Type B pancreatic cell (in vitro differentiated cells): ENCODE data around the gene PHLDA1. TPM values are rescaled to one million over a fixed set of nuclear protein-coding genes. Genes with fewer than 3 reads are reported as not detected.

ENCODE experiments used
- DNase-seq: peaks from one replicate; pipeline ENCODE4 v3.0.0; 2021; ENCODE audit warnings: mixed read lengths; ENCODE audit not compliant: unreplicated experiment; ENCODE audit errors: extremely low spot score
- H3K27ac Mint-ChIP-seq: 2 replicates; pipeline ENCODE4 v1.8.0; 2021; ENCODE audit warnings: mild to moderate bottlenecking, mixed read lengths
- H3K27me3 Mint-ChIP-seq: 2 replicates; pipeline ENCODE4 v1.8.0; 2021; ENCODE audit warnings: mixed read lengths
- H3K36me3 Mint-ChIP-seq: 2 replicates; pipeline ENCODE4 v1.8.0; 2021; ENCODE audit warnings: mixed read lengths
- H3K4me1 Mint-ChIP-seq: one replicate; pipeline ENCODE4 v1.8.0; 2021; ENCODE audit warnings: mixed read lengths; ENCODE audit not compliant: unreplicated experiment
- H3K4me3 Mint-ChIP-seq: 2 replicates; pipeline ENCODE4 v1.8.0; 2021; ENCODE audit warnings: mild to moderate bottlenecking, mixed read lengths
- H3K9me3 Mint-ChIP-seq: 2 replicates; pipeline ENCODE4 v1.8.0; 2021; ENCODE audit warnings: mixed read lengths
- total RNA-seq: library from RNA; stranded (reverse); gene quantifications from 2 replicates; pipeline ENCODE4 v1.2.1, GENCODE V29; 2021; ENCODE audit warnings: low replicate concordance
- TF ChIP-seq, protein P1 (sequence below): fragments of 200-600 bp; sonication (generic); conservative IDR thresholded peaks from 2 replicates; pipeline ENCODE4 v1.5.0; 2021; ENCODE audit warnings: antibody characterized with exemption, mild to moderate bottlenecking

PHLDA1 gene
- total RNA-seq, 1 donor from 2014 or later = 67.5 TPM

- Mint-ChIP-seq H3K4me1 (peaks cover 38% of the 10 kb centered on the region), H3K36me3 (peaks cover 57% of the 10 kb centered on the region), H3K9me3 (peaks cover 11% of the 10 kb centered on the region), H3K27me3 (no peaks in the 10 kb centered on the region), H3K4me3 (no peak overlapping the region), H3K27ac (no peak overlapping the region)
- TF ChIP-seq, protein P1, sequence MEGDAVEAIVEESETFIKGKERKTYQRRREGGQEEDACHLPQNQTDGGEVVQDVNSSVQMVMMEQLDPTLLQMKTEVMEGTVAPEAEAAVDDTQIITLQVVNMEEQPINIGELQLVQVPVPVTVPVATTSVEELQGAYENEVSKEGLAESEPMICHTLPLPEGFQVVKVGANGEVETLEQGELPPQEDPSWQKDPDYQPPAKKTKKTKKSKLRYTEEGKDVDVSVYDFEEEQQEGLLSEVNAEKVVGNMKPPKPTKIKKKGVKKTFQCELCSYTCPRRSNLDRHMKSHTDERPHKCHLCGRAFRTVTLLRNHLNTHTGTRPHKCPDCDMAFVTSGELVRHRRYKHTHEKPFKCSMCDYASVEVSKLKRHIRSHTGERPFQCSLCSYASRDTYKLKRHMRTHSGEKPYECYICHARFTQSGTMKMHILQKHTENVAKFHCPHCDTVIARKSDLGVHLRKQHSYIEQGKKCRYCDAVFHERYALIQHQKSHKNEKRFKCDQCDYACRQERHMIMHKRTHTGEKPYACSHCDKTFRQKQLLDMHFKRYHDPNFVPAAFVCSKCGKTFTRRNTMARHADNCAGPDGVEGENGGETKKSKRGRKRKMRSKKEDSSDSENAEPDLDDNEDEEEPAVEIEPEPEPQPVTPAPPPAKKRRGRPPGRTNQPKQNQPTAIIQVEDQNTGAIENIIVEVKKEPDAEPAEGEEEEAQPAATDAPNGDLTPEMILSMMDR = no peak
- DNase-seq = no peak
Observed at GRCh38 chr12:76074701-76075336, 43.2 kb upstream of the PHLDA1 start.

DNA sequence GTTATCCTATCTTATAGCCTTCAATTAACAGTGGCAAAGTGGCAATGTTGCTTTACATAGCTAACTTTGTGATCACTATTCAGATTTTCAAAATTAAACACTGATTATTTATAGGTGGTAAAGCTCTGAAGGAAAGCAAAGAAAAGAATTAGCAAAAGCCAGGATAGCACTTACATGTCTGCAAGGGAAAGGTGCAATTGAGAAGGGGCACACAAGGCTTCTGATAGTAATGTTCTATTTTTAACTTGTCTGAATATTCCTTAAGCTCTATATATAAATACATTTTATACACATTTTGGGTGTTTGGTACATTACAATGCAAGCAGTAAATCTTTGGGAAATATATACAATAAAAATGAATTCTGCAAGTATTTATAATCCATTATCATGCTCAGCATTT lies 42.0 kb upstream of the PHLDA1 start:
- no peak overlapping the region for H3K4me3 Mint-ChIP-seq
- H3K27ac Mint-ChIP-seq = no peak overlapping the region
- no peaks in the 10 kb centered on the region for H3K27me3 Mint-ChIP-seq
- peaks cover 4% of the 10 kb centered on the region for H3K9me3 Mint-ChIP-seq
- TF ChIP-seq, protein P1 = no peak
- DNase-seq = no peak
- peaks cover 57% of the 10 kb centered on the region for H3K36me3 Mint-ChIP-seq
- peaks cover 36% of the 10 kb centered on the region for H3K4me1 Mint-ChIP-seq

GRCh38 chr12:76072568-76072967 lies 41.0 kb upstream of the PHLDA1 start:
- Mint-ChIP-seq H3K36me3 (peaks cover 62% of the 10 kb centered on the region), H3K9me3 (no peaks in the 10 kb centered on the region), H3K4me1 (peaks cover 36% of the 10 kb centered on the region), H3K27ac (no peak overlapping the region), H3K27me3 (no peaks in the 10 kb centered on the region), H3K4me3 (no peak overlapping the region)
- TF ChIP-seq, protein P1 = no peak
- no peak for DNase-seq

- Mint-ChIP-seq H3K4me1 (peaks cover 22% of the 10 kb centered on the region), H3K27me3 (no peaks in the 10 kb centered on the region), H3K36me3 (peaks cover 80% of the 10 kb centered on the region), H3K27ac (no peak overlapping the region), H3K9me3 (peaks cover 6% of the 10 kb centered on the region), H3K4me3 (no peak overlapping the region)
- no peak for DNase-seq
- TF ChIP-seq, protein P1 = no peak
Observed at GRCh38 chr12:76069339-76069738, 37.8 kb upstream of the PHLDA1 start.

- H3K9me3 Mint-ChIP-seq = peaks cover 6% of the 10 kb centered on the region
- H3K36me3 Mint-ChIP-seq = peaks cover 78% of the 10 kb centered on the region
- TF ChIP-seq, protein P1 = no peak
- H3K27ac Mint-ChIP-seq = no peak overlapping the region
- DNase-seq = no peak
- H3K4me3 Mint-ChIP-seq = no peak overlapping the region
- no peaks in the 10 kb centered on the region for H3K4me1 Mint-ChIP-seq
- H3K27me3 Mint-ChIP-seq = no peaks in the 10 kb centered on the region
Observed at GRCh38 chr12:76065917-76066316, 34.3 kb upstream of the PHLDA1 start.
